Bronchial epithelial cell (primary cell): Measurements from ENCODE around the gene IZUMO2. TPM values are rescaled to one million over a fixed set of nuclear protein-coding genes. Genes with fewer than 3 reads are reported as not detected.

Experiments
- DNase-seq: peaks from one replicate; pipeline ENCODE4 v3.0.0-alpha.2; 2010; ENCODE audit warnings: low read depth
- FAIRE-seq: peaks from 2 replicates; lab custom pipeline; 2011; peaks lifted over from hg19 to GRCh38; lab: Jason Lieb, UNC
- H3K27me3 ChIP-seq: 2 replicates; pipeline ENCODE4 v1.5.1; 2011; ENCODE audit warnings: low read length; ENCODE audit not compliant: control insufficient read depth, insufficient read depth
- H3K36me3 ChIP-seq: 2 replicates; pipeline ENCODE4 v1.5.1; 2011; ENCODE audit warnings: low read length; ENCODE audit not compliant: control insufficient read depth, insufficient read depth
- H3K4me3 ChIP-seq: 2 replicates; pipeline ENCODE4 v1.5.1; 2011; ENCODE audit warnings: mild to moderate bottlenecking, low read depth, low read length, control low read depth
- CTCF ChIP-seq: IDR thresholded peaks from 2 replicates; pipeline ENCODE4 v1.5.1; 2011; ENCODE audit warnings: mild to moderate bottlenecking, moderate library complexity, low read length, control low read depth, inconsistent platforms; ENCODE audit not compliant: insufficient read depth, severe bottlenecking
- total RNA-seq: library from RNA; depleted of rRNA; stranded (reverse); fragments of >200 nt; gene quantifications from 2 replicates; pipeline ENCODE4 v1.2.1, GENCODE V29; 2014

Gene IZUMO2
- total RNA-seq, 1 donor from 2014 or later: not detected

- FAIRE-seq (no peak), DNase-seq (no peak)
- TF ChIP-seq CTCF: no peak
These were observed 11.2 kb upstream of the IZUMO2 start for GRCh38 chr19:50174100-50174793.

DNA sequence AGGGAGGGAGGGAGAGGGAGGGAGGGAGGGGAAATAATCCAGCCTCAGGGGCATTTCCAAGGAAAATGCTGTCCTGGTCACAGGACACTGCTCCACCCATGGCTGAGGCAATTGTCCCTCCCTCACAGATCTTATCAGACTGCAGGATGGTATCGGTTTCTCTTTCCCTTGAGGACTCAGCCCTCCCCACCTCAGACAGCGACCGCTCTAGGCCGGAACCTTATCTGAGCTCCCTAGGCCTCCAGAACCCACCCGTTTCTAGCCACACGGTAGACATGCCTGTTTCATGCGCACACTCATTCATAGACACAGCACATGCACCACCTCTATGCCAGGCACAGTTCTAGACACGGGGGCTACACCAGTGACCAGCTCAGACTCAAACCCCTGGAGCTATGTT lies 10.0 kb upstream of the IZUMO2 start:
- no peak for FAIRE-seq
- TF ChIP-seq CTCF: no peak
- no peaks in the 10 kb centered on the region for H3K27me3 ChIP-seq
- H3K4me3 ChIP-seq: no peak overlapping the region
- DNase-seq: no peak
- no peaks in the 10 kb centered on the region for H3K36me3 ChIP-seq

More at GRCh38 chr19:50174100-50174793, 11.2 kb upstream of the IZUMO2 start:
- H3K4me3 ChIP-seq: no peak overlapping the region
- no peaks in the 10 kb centered on the region for H3K27me3 ChIP-seq
- no peaks in the 10 kb centered on the region for H3K36me3 ChIP-seq

DNA sequence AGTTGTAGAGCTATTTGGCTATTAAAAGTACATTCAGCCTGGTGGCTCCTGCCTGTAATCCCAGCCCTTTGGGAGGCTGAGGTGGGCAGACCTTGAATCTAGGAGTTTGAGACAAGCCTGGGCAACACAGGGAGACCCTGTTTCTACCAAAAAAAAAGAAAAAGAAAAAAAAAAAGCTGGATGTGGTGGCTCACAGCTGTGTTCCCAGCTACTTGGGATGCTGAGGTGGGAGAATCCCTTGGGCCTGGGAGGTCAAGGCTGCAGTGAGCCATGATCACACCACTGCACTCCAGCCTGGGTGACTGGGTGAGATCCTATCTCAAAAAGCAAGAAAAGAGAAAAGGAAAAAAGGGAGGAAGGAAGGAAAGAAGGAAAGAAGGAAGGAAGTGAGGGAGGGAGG lies 9.6 kb upstream of the IZUMO2 start:
- DNase-seq (no peak), FAIRE-seq (no peak)
- no peak for TF ChIP-seq CTCF
- Histone ChIP-seq H3K4me3 (no peak overlapping the region), H3K27me3 (no peaks in the 10 kb centered on the region), H3K36me3 (no peaks in the 10 kb centered on the region)

DNA sequence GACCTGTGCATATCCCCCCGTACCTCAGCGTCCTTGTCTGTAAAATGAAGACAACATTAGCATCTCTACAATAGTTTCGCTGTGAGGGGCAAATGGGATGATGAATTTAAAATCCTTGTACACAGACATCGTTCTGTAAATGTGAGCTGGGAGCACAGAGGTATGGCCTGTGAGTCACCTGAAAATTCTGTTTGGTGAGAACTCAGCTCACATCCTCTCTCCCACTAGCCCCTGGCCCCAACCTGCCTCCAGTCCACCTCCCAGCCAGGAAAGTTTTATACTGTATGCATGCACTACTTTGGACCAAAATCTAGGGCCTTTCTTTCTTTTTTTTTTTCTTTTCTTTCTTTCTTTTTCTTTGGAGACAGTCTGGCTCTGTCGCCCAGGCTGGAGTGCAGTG lies 8.7 kb upstream of the IZUMO2 start:
- no peak overlapping the region for H3K4me3 ChIP-seq
- no peak for FAIRE-seq
- no peaks in the 10 kb centered on the region for H3K36me3 ChIP-seq
- no peaks in the 10 kb centered on the region for H3K27me3 ChIP-seq
- no peak for DNase-seq
- TF ChIP-seq CTCF: no peak

DNA sequence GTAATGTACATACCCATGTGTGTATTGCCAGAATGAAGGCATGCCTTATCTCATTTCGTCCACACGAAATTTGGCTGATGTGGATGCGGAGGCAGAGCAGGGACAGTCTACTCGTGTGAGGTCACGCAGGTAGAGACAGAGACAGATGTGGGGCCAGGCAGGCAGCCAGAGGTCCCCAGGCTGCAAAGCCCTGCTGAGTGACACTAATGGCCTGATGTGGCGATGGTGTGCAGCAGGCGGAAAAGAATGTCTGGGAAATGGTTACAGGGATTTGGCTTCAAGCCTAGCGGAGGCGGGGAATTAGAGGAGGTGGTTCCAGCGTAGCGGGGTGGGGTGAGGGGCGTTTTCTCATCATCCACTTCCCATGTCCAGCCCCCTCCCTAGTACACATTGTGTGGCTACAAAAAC lies 4.2 kb upstream of the IZUMO2 start:
- no peaks in the 10 kb centered on the region for H3K27me3 ChIP-seq
- TF ChIP-seq CTCF: no peak

GRCh38 chr19:50159078-50159477 lies 4.0 kb downstream of the IZUMO2 start:
- Histone ChIP-seq H3K36me3 (no peaks in the 10 kb centered on the region), H3K4me3 (no peak overlapping the region), H3K27me3 (no peaks in the 10 kb centered on the region)
- no peak for TF ChIP-seq CTCF
- no peak for DNase-seq
- FAIRE-seq: peak; percentile 76

More for the DNA sequence above, 4.2 kb upstream of the IZUMO2 start:
- Histone ChIP-seq H3K36me3 (no peaks in the 10 kb centered on the region), H3K4me3 (no peak overlapping the region)
- DNase-seq (no peak), FAIRE-seq (no peak)
